Esophagus (tissue), 2 donors: ENCODE measurements around the gene FRRS1. TPM values are rescaled to one million over a fixed set of nuclear protein-coding genes. Genes with fewer than 3 reads are reported as not detected.
"Not testable (repeated sequence)": the region's sequence is repeated elsewhere in the genome, so short reads cannot be mapped to it uniquely, and the experiment has no call there.

Source experiments
- H3K27ac ChIP-seq, 2 donors: one replicate each; pipeline ENCODE4 v1.5.1; 2013; ENCODE audit warnings: low read depth in 2 of 2, mild to moderate bottlenecking in 2 of 2, inconsistent platforms in 1 of 2, low read length in 1 of 2, moderate library complexity in 1 of 2
- H3K27me3 ChIP-seq, 2 donors: one replicate each; pipeline ENCODE4 v1.6.1; 2013; ENCODE audit warnings: low read length in 2 of 2, control low read depth in 1 of 2, mild to moderate bottlenecking in 1 of 2; ENCODE audit not compliant: insufficient read depth in 2 of 2, control insufficient read depth in 1 of 2
- H3K36me3 ChIP-seq, 2 donors: one replicate each; pipeline ENCODE4 v1.6.1; 2013; ENCODE audit warnings: low read length in 1 of 2; ENCODE audit not compliant: control insufficient read depth in 2 of 2, insufficient read depth in 2 of 2
- H3K4me1 ChIP-seq, 2 donors: one replicate each; pipeline ENCODE4 v1.6.1; 2013; ENCODE audit warnings: low read length in 1 of 2; ENCODE audit not compliant: control insufficient read depth in 2 of 2, insufficient read depth in 2 of 2
- H3K4me3 ChIP-seq, 2 donors: one replicate each; pipeline ENCODE4 v1.5.1; 2013; ENCODE audit warnings: low read length in 2 of 2, mild to moderate bottlenecking in 2 of 2, low read depth in 1 of 2, moderate library complexity in 1 of 2
- H3K9me3 ChIP-seq, 2 donors: one replicate each; pipeline ENCODE4 v1.6.1; 2013; ENCODE audit warnings: mild to moderate bottlenecking in 2 of 2, low read depth in 1 of 2, low read length in 1 of 2, moderate library complexity in 1 of 2; ENCODE audit not compliant: control insufficient read depth in 2 of 2, insufficient read depth in 1 of 2
- WGBS, 2 donors: extraction: QIAGEN DNeasy Blood & Tissue Kit; methylation state at CpG; one replicate each; pipeline ENCODE4 v1.1.7; 2013; 5-methylcytosine and 5-hydroxymethylcytosine counted together
- polyA plus RNA-seq, 2 donors: library from polyadenylated mRNA; stranded (reverse); fragments of 200-250 nt; gene quantifications; one replicate each; pipeline ENCODE4 v1.2.3, GENCODE V29; 2013
- donor health status: healthy with polysubstance abuse.
- donor health status: Bipolar disorder and iron deficiency.

Gene FRRS1
- polyA plus RNA-seq = 1 to 10 TPM; 2.3 to 5.2 TPM

DNA sequence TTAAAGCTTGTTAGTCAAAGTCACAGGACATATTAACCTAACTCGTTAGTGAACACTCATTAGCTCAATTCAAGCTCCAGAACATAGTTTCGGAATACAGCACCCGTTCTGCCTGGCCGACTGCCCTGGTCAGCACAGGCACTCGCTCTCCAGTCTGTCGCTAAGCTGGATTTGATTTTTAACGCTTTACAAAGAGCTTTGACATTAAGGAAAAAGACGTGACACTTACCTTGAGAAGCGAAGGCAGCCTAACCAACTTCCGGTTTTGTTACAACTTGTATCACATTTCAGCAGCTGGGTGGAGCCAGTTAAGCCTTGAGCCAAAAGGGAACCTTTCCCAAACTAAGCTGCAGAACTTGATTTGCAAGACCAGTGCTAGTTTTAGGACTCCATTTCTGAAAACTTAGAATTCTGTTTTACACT, at the start of gene FRRS1:
TSS of gene FRRS1 (minus strand) at position 258 of the 423 bp plus-strand sequence. CDS start 17,867 bp downstream, outside the sequence.
- no peaks in the 10 kb centered on the region for H3K27me3 ChIP-seq
- H3K9me3 ChIP-seq = no peaks in the 10 kb centered on the region
- H3K36me3 ChIP-seq = no peaks in the 10 kb centered on the region
- WGBS, 2 donors = 1 to 2% methylated on average over 10 of the region's 10 CpGs
- H3K4me1 ChIP-seq = peaks cover 0 to 3% of the 10 kb centered on the region in 2 donors
- peak within 1 kb of the TSS; percentile 91 to 99 for H3K27ac ChIP-seq
- peak within 1 kb of the TSS; percentile 57 to 80 for H3K4me3 ChIP-seq

DNA sequence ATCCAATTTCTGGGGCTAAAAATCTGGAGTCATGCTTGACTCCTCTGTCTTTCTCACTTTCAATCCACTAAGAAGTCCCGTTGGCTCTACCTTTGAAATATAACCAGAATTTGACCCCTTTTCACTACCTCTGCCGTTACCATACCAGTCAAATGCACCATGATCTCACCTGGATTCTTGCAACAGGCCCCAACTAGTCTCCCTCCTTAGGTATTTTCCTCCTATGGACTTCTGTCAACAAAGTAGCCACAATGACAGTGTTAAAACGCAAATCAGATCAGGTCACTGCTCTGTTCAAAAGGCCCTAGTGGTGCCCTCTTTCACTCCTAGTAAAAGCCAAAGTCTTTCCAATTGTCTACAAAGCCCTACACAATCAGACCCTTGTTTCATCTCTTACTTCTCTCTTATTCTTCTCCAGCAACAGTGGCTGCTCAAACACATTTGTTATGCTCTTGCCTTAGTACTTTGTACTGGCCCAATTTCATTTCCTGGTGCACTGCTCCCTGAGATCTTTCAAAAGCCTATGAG, 48.0 kb upstream of the FRRS1 start:
- no peak overlapping the region for H3K27ac ChIP-seq
- H3K36me3 ChIP-seq = no peaks in the 10 kb centered on the region
- no peak overlapping the region for H3K4me3 ChIP-seq
- no peaks in the 10 kb centered on the region for H3K9me3 ChIP-seq
- H3K4me1 ChIP-seq = no peaks in the 10 kb centered on the region
- H3K27me3 ChIP-seq = no peaks in the 10 kb centered on the region
- 53 to 68% methylated on average over 3 of the region's 3 CpGs for WGBS, 2 donors

GRCh38 chr1:99811747-99812146, 45.3 kb upstream of the FRRS1 start:
- Histone ChIP-seq H3K9me3 (no peaks in the 10 kb centered on the region), H3K27ac (no peak overlapping the region), H3K4me1 (no peaks in the 10 kb centered on the region), H3K27me3 (no peaks in the 10 kb centered on the region), H3K36me3 (no peaks in the 10 kb centered on the region), H3K4me3 (no peak overlapping the region)
- WGBS, 2 donors = 94 to 97% methylated on average over 1 of the region's 1 CpG

DNA sequence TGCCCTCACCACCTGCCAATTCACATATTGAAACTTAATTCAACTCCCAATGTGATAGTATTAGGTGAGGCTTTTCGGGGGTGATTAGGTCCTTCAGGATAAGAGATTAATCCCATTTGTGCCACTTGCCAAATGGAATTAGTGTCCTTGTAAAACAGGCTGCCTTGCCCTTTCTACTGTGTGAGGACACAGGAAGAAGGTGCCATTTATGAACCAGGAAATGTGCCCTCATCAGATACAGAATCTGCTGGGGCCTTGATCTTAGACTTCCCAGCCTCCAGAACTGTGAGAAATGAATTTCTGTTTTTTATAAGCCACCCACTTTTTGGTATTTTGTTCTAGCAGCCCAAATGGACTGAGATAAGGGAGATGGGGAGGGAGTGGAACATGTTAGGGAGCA, 44.6 kb upstream of the FRRS1 start:
- 62 to 76% methylated on average over 1 of the region's 1 CpG for WGBS, 2 donors
- H3K27me3 ChIP-seq = no peaks in the 10 kb centered on the region
- no peaks in the 10 kb centered on the region for H3K4me1 ChIP-seq
- no peaks in the 10 kb centered on the region for H3K9me3 ChIP-seq
- no peak overlapping the region for H3K27ac ChIP-seq
- H3K36me3 ChIP-seq = no peaks in the 10 kb centered on the region
- no peak overlapping the region for H3K4me3 ChIP-seq

DNA sequence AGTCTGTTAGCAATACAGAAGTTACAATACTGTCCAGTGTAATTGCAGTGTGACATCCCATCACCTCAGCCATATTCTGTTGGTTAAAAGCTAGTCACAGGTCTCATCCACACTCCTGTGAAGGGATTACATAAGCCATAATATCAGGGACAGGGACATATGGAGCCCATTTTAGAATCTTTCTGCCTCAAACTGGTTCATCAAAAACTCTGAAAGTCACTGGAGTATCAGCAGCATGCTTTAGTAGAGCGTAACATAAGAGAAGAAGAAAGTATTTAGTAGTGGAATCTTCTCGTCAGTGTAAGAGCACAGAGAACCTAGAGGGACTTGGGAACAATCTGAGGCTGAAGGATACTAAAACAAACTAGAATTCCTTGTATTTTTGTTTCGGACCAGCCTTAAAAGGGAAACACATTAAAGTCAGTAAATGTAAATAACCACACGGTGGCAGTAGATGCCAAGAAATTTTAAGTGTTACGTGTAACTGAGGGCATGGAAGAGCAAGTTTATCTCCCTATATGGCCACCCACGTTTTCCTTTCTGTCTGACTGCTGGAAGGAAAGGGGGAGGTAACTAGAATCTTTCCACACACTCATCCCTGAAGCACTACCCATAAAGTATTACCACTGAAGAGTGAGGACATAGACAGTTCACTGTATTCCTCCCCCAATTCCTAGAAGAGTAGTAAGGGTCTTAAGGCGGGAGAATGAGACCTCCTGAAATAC, 42.1 kb upstream of the FRRS1 start:
- H3K36me3 ChIP-seq = no peaks in the 10 kb centered on the region
- no peaks in the 10 kb centered on the region for H3K9me3 ChIP-seq
- H3K4me1 ChIP-seq = no peaks in the 10 kb centered on the region
- H3K27ac ChIP-seq = no peak overlapping the region
- H3K4me3 ChIP-seq = no peak overlapping the region
- H3K27me3 ChIP-seq = no peaks in the 10 kb centered on the region
- 11 to 15% methylated on average over 7 of the region's 7 CpGs for WGBS, 2 donors

- Histone ChIP-seq H3K4me1 (no peaks in the 10 kb centered on the region), H3K36me3 (no peaks in the 10 kb centered on the region)
- WGBS, 2 donors = 82 to 84% methylated on average over 2 of the region's 2 CpGs
Measured at GRCh38 chr1:99806882-99807281, 40.4 kb upstream of the FRRS1 start.

GRCh38 chr1:99801584-99801983, 35.1 kb upstream of the FRRS1 start:
- no peaks in the 10 kb centered on the region for H3K4me1 ChIP-seq
- H3K4me3 ChIP-seq = no peak overlapping the region
- H3K9me3 ChIP-seq = no peaks in the 10 kb centered on the region
- H3K27me3 ChIP-seq = no peaks in the 10 kb centered on the region
- no peak overlapping the region for H3K27ac ChIP-seq
- no peaks in the 10 kb centered on the region for H3K36me3 ChIP-seq
- WGBS, 2 donors = 64 to 80% methylated on average over 3 of the region's 3 CpGs

More at GRCh38 chr1:99806882-99807281, 40.4 kb upstream of the FRRS1 start:
- Histone ChIP-seq H3K27ac (no peak overlapping the region), H3K27me3 (no peaks in the 10 kb centered on the region), H3K9me3 (no peaks in the 10 kb centered on the region), H3K4me3 (no peak overlapping the region)

DNA sequence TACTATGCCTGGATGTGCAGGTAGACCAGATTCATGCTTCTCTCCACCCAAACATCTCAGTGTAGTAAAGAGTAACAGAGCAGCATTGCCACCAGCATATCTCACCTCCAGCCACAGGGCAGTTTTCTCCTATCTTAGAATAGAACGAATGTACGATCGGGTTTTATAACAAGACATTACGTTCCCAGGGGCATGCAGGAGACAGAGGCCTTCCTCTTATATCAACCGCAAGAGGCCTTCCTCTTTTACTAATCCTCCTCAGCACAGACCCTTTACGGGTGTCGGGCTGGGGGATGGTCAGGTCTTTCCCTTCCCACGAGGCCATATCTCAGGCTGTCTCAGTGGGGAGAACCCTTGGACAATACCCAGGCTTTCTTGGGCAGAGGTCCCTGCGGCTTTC, 27.4 kb upstream of the FRRS1 start:
- WGBS, 2 donors = 76 to 84% methylated on average over 9 of the region's 9 CpGs
- not testable (repeated sequence) for H3K9me3 ChIP-seq, H3K27ac ChIP-seq, H3K4me3 ChIP-seq, H3K36me3 ChIP-seq, H3K4me1 ChIP-seq, H3K27me3 ChIP-seq

- H3K27ac ChIP-seq = no peak overlapping the region
- no peaks in the 10 kb centered on the region for H3K27me3 ChIP-seq
- no peak overlapping the region for H3K4me3 ChIP-seq
- no peaks in the 10 kb centered on the region for H3K36me3 ChIP-seq
- WGBS, 2 donors = 73 to 77% methylated on average over 2 of the region's 2 CpGs
- no peaks in the 10 kb centered on the region for H3K9me3 ChIP-seq
- H3K4me1 ChIP-seq = no peaks in the 10 kb centered on the region
Measured at GRCh38 chr1:99789715-99790114, 23.3 kb upstream of the FRRS1 start.

GRCh38 chr1:99788896-99789295, 22.5 kb upstream of the FRRS1 start:
- no peaks in the 10 kb centered on the region for H3K27me3 ChIP-seq
- H3K9me3 ChIP-seq = no peaks in the 10 kb centered on the region
- H3K4me1 ChIP-seq = no peaks in the 10 kb centered on the region
- no peaks in the 10 kb centered on the region for H3K36me3 ChIP-seq
- no peak overlapping the region for H3K27ac ChIP-seq
- no peak overlapping the region for H3K4me3 ChIP-seq
